ENCODE results near the gene UQCR11. TPM values are rescaled to one million over a fixed set of nuclear protein-coding genes. Genes with fewer than 3 reads are reported as not detected.

Gene UQCR11
- polyA plus RNA-seq, 3 donors = 55.6 to 731 (median 659) TPM

GRCh38 chr19:1593501-1593772, 11.8 kb downstream of the UQCR11 start:
- H3K4me3 ChIP-seq (replicated peaks in 1 of 3; ENCODE audit: low read depth in 2 of 3, low read length in 3 of 3) = peak overlapping the region in 1 of 3 experiments; percentile 87
- 66% methylated on average over 9 of the region's 10 CpGs for WGBS (ENCODE audit: insufficient coverage)
- peaks cover 28 to 36% of the 10 kb centered on the region in 2 donors for H3K4me1 ChIP-seq (ENCODE audit: control insufficient read depth in 1 of 2, insufficient read depth in 2 of 2, low read length in 2 of 2)
- H3K4me2 ChIP-seq (replicated peaks; ENCODE audit: extremely low read depth, low read length, poor library complexity, severe bottlenecking) = peak overlapping the region; percentile 93
- Mint-ChIP-seq H3K4me3 (peak overlapping the region; percentile 90 to 94), H3K9me3 (no peaks in the 10 kb centered on the region), H3K27me3 (ENCODE audit: low read depth in 3 of 3) (peaks cover 0 to 2% (median 0%) of the 10 kb centered on the region in 3 donors), H3K4me1 (peaks cover 28% of the 10 kb centered on the region), H3K36me3 (peaks cover 23 to 37% of the 10 kb centered on the region in 2 donors), H3K27ac (peak overlapping the region in 3 of 7 donors; percentile 85 to 95 (median 88))
- H3K27ac ChIP-seq (ENCODE audit: low read depth in 1 of 2, low read length in 2 of 2) = peak overlapping the region in 1 of 2 donors; percentile 73
- intact Hi-C loops (cut with micrococcal nuclease) = loop anchor here in 1 of 2 donors (5.0 kb wide), 1 partner anchor 59 kb away; the partner anchor contains the start of gene TCF3
- no peak for DNase-seq
- H3K9ac ChIP-seq (ENCODE audit: insufficient read depth, low read length, poor library complexity, severe bottlenecking) = peak overlapping the region; percentile 66
- peaks cover 19 to 21% of the 10 kb centered on the region in 2 donors for H3K36me3 ChIP-seq (replicated peaks in 1 of 2; ENCODE audit: control insufficient read depth in 1 of 2, insufficient read depth in 2 of 2, low read length in 2 of 2)
- H3K9me3 ChIP-seq (replicated peaks in 1 of 2; ENCODE audit: control insufficient read depth in 1 of 2, insufficient read depth in 1 of 2, low read length in 2 of 2) = no peaks in the 10 kb centered on the region
- peak overlapping the region; percentile 77 for H2AFZ ChIP-seq (ENCODE audit: insufficient read depth, low read depth, low read length, poor library complexity, severe bottlenecking)
- H3K27me3 ChIP-seq (ENCODE audit: control insufficient read depth in 2 of 2, insufficient read depth in 2 of 2, low read length in 2 of 2) = no peaks in the 10 kb centered on the region
- TF ChIP-seq, protein P1, sequence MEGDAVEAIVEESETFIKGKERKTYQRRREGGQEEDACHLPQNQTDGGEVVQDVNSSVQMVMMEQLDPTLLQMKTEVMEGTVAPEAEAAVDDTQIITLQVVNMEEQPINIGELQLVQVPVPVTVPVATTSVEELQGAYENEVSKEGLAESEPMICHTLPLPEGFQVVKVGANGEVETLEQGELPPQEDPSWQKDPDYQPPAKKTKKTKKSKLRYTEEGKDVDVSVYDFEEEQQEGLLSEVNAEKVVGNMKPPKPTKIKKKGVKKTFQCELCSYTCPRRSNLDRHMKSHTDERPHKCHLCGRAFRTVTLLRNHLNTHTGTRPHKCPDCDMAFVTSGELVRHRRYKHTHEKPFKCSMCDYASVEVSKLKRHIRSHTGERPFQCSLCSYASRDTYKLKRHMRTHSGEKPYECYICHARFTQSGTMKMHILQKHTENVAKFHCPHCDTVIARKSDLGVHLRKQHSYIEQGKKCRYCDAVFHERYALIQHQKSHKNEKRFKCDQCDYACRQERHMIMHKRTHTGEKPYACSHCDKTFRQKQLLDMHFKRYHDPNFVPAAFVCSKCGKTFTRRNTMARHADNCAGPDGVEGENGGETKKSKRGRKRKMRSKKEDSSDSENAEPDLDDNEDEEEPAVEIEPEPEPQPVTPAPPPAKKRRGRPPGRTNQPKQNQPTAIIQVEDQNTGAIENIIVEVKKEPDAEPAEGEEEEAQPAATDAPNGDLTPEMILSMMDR (IDR thresholded peaks at IDR 0.05) = no peak
- peaks cover 36% of the 10 kb centered on the region for H3K79me2 ChIP-seq (ENCODE audit: insufficient read depth, low read length)
- H4K20me1 ChIP-seq (ENCODE audit: insufficient read depth, low read length) = peaks cover 40% of the 10 kb centered on the region

DNA sequence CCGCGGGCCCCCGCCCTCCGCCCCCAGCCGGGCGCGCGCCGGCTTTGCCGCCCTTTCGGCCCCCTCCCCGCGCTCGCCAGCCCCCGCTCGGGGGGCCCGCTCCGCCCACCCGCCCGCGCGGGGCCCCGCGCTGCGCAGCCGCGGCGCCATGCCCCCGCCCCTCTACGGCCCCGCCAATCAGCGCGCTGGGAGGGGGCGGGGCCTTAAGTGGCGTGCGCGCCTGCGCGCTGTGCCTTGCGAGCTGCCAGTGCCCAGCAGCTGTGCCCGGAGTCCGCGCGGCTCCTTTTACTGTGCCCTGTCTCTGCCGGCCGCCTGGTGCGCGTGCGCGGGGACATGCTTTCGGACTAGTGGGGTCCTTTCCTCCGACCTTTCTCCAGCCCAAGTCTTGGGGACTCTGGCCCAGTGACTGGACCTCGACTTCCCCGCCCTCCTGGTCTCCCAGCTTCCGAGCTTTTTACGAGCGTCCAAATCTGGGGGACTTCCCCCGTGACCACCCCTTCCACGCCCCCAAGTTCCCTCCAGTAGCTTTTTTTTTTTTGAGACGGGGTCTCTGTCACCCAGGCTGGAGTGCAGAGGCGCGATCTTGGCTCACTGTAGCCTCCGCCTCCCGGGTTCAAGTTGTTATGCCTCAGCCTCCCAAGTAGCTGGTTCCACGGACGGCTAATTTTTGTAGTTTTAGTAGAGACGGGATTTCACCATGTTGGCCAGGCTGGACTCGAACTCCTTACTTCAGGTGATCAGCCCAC, 12.3 kb downstream of the UQCR11 start, which contains the start of gene MBD3:
Gene MBD3, minus strand, starts transcription at position 111 of the 746 bp plus-strand sequence. CDS start 234 bp downstream, outside the sequence.
- Mint-ChIP-seq H3K9me3 (no peaks in the 10 kb centered on the region), H3K36me3 (peaks cover 18 to 32% of the 10 kb centered on the region in 2 donors), H3K4me3 (peak within 1 kb of the TSS; percentile 90 to 94), H3K4me1 (peaks cover 28% of the 10 kb centered on the region), H3K27me3 (ENCODE audit: low read depth in 3 of 3) (peaks cover 0 to 2% (median 0%) of the 10 kb centered on the region in 3 donors), H3K27ac (peak within 1 kb of the TSS; percentile 82 to 95 (median 88))
- 2% methylated on average over 55 of the region's 68 CpGs for WGBS (ENCODE audit: insufficient coverage)
- Histone ChIP-seq H3K9ac (ENCODE audit: insufficient read depth, low read length, poor library complexity, severe bottlenecking) (peak within 1 kb of the TSS; percentile 83), H4K20me1 (ENCODE audit: insufficient read depth, low read length) (peaks cover 42% of the 10 kb centered on the region), H3K4me3 (replicated peaks in 1 of 3; ENCODE audit: low read depth in 2 of 3, low read length in 3 of 3) (peak within 1 kb of the TSS; percentile 63 to 87 (median 78)), H3K36me3 (replicated peaks in 1 of 2; ENCODE audit: control insufficient read depth in 1 of 2, insufficient read depth in 2 of 2, low read length in 2 of 2) (peaks cover 15 to 16% of the 10 kb centered on the region in 2 donors), H2AFZ (ENCODE audit: insufficient read depth, low read depth, low read length, poor library complexity, severe bottlenecking) (peak within 1 kb of the TSS; percentile 83), H3K27ac (ENCODE audit: low read depth in 1 of 2, low read length in 2 of 2) (peak within 1 kb of the TSS; percentile 86 to 90), H3K4me1 (ENCODE audit: control insufficient read depth in 1 of 2, insufficient read depth in 2 of 2, low read length in 2 of 2) (peaks cover 28 to 36% of the 10 kb centered on the region in 2 donors), H3K27me3 (ENCODE audit: control insufficient read depth in 2 of 2, insufficient read depth in 2 of 2, low read length in 2 of 2) (no peaks in the 10 kb centered on the region), H3K4me2 (replicated peaks; ENCODE audit: extremely low read depth, low read length, poor library complexity, severe bottlenecking) (peak within 1 kb of the TSS; percentile 93), H3K9me3 (replicated peaks in 1 of 2; ENCODE audit: control insufficient read depth in 1 of 2, insufficient read depth in 1 of 2, low read length in 2 of 2) (no peaks in the 10 kb centered on the region), H3K79me2 (ENCODE audit: insufficient read depth, low read length) (peaks cover 41% of the 10 kb centered on the region)
- intact Hi-C loops (cut with micrococcal nuclease) = loop anchor here (1.0 to 5.0 kb wide), 2 partner anchors 11 to 59 kb away; partner anchors contain the start of gene TCF3 (in 1 of the 2)
- TF ChIP-seq, protein P1 (IDR thresholded peaks at IDR 0.05) = no peak
- DNase-seq = peak; percentile 94 to 96 (median 94)

All from CD14-positive monocyte (primary cell).